ENCODE results near the gene RAD21L1. TPM values are rescaled to one million over a fixed set of nuclear protein-coding genes. Genes with fewer than 3 reads are reported as not detected.
A peak's percentile ranks its signal among the peaks of the same experiment; 100 is the strongest.

Gene RAD21L1
- total RNA-seq, 2 donors from 2014 or later, result 0.21 to 1.2 TPM

- H3K27me3 Mint-ChIP-seq (ENCODE audit: low read depth), result no peaks in the 10 kb centered on the region
- peaks cover 9% of the 10 kb centered on the region for H3K4me1 Mint-ChIP-seq (ENCODE audit: low read depth)
- no peak overlapping the region for H3K27ac Mint-ChIP-seq
- no peak for ATAC-seq (replicated peaks in 1 of 2)
- H3K4me3 Mint-ChIP-seq, result no peak overlapping the region
- no peaks in the 10 kb centered on the region for H3K36me3 Mint-ChIP-seq (ENCODE audit: insufficient read depth in 2 of 2)
- H3K9me3 Mint-ChIP-seq, result no peaks in the 10 kb centered on the region
- no peak for DNase-seq
Observed at GRCh38 chr20:1204113-1204512, 21.7 kb upstream of the RAD21L1 start.

GRCh38 chr20:1204576-1204975 lies 21.3 kb upstream of the RAD21L1 start:
- H3K27me3 Mint-ChIP-seq (ENCODE audit: low read depth), result no peaks in the 10 kb centered on the region
- H3K36me3 Mint-ChIP-seq (ENCODE audit: insufficient read depth in 2 of 2), result no peaks in the 10 kb centered on the region
- H3K4me3 Mint-ChIP-seq, result no peak overlapping the region
- ATAC-seq (replicated peaks in 1 of 2), result no peak
- no peak overlapping the region for H3K27ac Mint-ChIP-seq
- H3K4me1 Mint-ChIP-seq (ENCODE audit: low read depth), result peaks cover 9% of the 10 kb centered on the region
- no peaks in the 10 kb centered on the region for H3K9me3 Mint-ChIP-seq
- DNase-seq, result no peak

GRCh38 chr20:1205802-1206201 lies 20.0 kb upstream of the RAD21L1 start:
- Mint-ChIP-seq H3K36me3 (ENCODE audit: insufficient read depth in 2 of 2) (no peaks in the 10 kb centered on the region), H3K9me3 (no peaks in the 10 kb centered on the region), H3K4me3 (no peak overlapping the region), H3K4me1 (ENCODE audit: low read depth) (no peaks in the 10 kb centered on the region), H3K27ac (no peak overlapping the region), H3K27me3 (ENCODE audit: low read depth) (no peaks in the 10 kb centered on the region)
- DNase-seq (no peak), ATAC-seq (replicated peaks in 1 of 2) (no peak)

- H3K4me1 Mint-ChIP-seq (ENCODE audit: low read depth), result no peaks in the 10 kb centered on the region
- no peak overlapping the region for H3K4me3 Mint-ChIP-seq
- H3K9me3 Mint-ChIP-seq, result no peaks in the 10 kb centered on the region
- DNase-seq (no peak), ATAC-seq (replicated peaks in 1 of 2) (no peak)
- no peaks in the 10 kb centered on the region for H3K36me3 Mint-ChIP-seq (ENCODE audit: insufficient read depth in 2 of 2)
- peaks cover 2% of the 10 kb centered on the region for H3K27me3 Mint-ChIP-seq (ENCODE audit: low read depth)
- no peak overlapping the region for H3K27ac Mint-ChIP-seq
Observed at GRCh38 chr20:1206366-1207148, 19.3 kb upstream of the RAD21L1 start.

- H3K9me3 Mint-ChIP-seq, result no peaks in the 10 kb centered on the region
- H3K27me3 Mint-ChIP-seq (ENCODE audit: low read depth), result peaks cover 10% of the 10 kb centered on the region
- ATAC-seq (replicated peaks in 1 of 2) (no peak), DNase-seq (no peak)
- no peak overlapping the region for H3K27ac Mint-ChIP-seq
- no peak overlapping the region for H3K4me3 Mint-ChIP-seq
- H3K36me3 Mint-ChIP-seq (ENCODE audit: insufficient read depth in 2 of 2), result no peaks in the 10 kb centered on the region
- H3K4me1 Mint-ChIP-seq (ENCODE audit: low read depth), result peaks cover 3% of the 10 kb centered on the region
Observed at GRCh38 chr20:1207293-1207878, 18.5 kb upstream of the RAD21L1 start.

GRCh38 chr20:1209447-1210387 lies 16.1 kb upstream of the RAD21L1 start:
- peaks cover 22% of the 10 kb centered on the region for H3K4me1 Mint-ChIP-seq (ENCODE audit: low read depth)
- ATAC-seq (replicated peaks in 1 of 2), result peak; percentile 59 to 64
- no peaks in the 10 kb centered on the region for H3K36me3 Mint-ChIP-seq (ENCODE audit: insufficient read depth in 2 of 2)
- H3K4me3 Mint-ChIP-seq, result no peak overlapping the region
- no peaks in the 10 kb centered on the region for H3K9me3 Mint-ChIP-seq
- no peak for DNase-seq
- H3K27ac Mint-ChIP-seq, result no peak overlapping the region
- H3K27me3 Mint-ChIP-seq (ENCODE audit: low read depth), result peaks cover 14% of the 10 kb centered on the region

GRCh38 chr20:1210501-1210900 lies 15.3 kb upstream of the RAD21L1 start:
- Mint-ChIP-seq H3K4me3 (no peak overlapping the region), H3K27me3 (ENCODE audit: low read depth) (peaks cover 14% of the 10 kb centered on the region), H3K9me3 (no peaks in the 10 kb centered on the region), H3K36me3 (ENCODE audit: insufficient read depth in 2 of 2) (no peaks in the 10 kb centered on the region), H3K4me1 (ENCODE audit: low read depth) (peaks cover 30% of the 10 kb centered on the region), H3K27ac (no peak overlapping the region)
- ATAC-seq (replicated peaks in 1 of 2) (no peak), DNase-seq (no peak)

GRCh38 chr20:1212023-1212422 lies 13.8 kb upstream of the RAD21L1 start:
- H3K4me1 Mint-ChIP-seq (ENCODE audit: low read depth), result peaks cover 44% of the 10 kb centered on the region
- ATAC-seq (replicated peaks in 1 of 2) (no peak), DNase-seq (no peak)
- H3K4me3 Mint-ChIP-seq, result no peak overlapping the region
- H3K27ac Mint-ChIP-seq, result no peak overlapping the region
- no peaks in the 10 kb centered on the region for H3K9me3 Mint-ChIP-seq
- no peaks in the 10 kb centered on the region for H3K36me3 Mint-ChIP-seq (ENCODE audit: insufficient read depth in 2 of 2)
- peaks cover 14% of the 10 kb centered on the region for H3K27me3 Mint-ChIP-seq (ENCODE audit: low read depth)

- H3K4me1 Mint-ChIP-seq (ENCODE audit: low read depth), result peaks cover 44% of the 10 kb centered on the region
- ATAC-seq (replicated peaks in 1 of 2) (peak; percentile 66), DNase-seq (peak; percentile 74 to 78)
- no peaks in the 10 kb centered on the region for H3K36me3 Mint-ChIP-seq (ENCODE audit: insufficient read depth in 2 of 2)
- H3K9me3 Mint-ChIP-seq, result no peaks in the 10 kb centered on the region
- H3K27me3 Mint-ChIP-seq (ENCODE audit: low read depth), result peaks cover 14% of the 10 kb centered on the region
- no peak overlapping the region for H3K27ac Mint-ChIP-seq
- peak overlapping the region; percentile 2 to 23 for H3K4me3 Mint-ChIP-seq
Observed at GRCh38 chr20:1212607-1213396, 13.0 kb upstream of the RAD21L1 start.

- peaks cover 44% of the 10 kb centered on the region for H3K4me1 Mint-ChIP-seq (ENCODE audit: low read depth)
- peak overlapping the region; percentile 31 for H3K27ac Mint-ChIP-seq
- no peaks in the 10 kb centered on the region for H3K36me3 Mint-ChIP-seq (ENCODE audit: insufficient read depth in 2 of 2)
- no peaks in the 10 kb centered on the region for H3K9me3 Mint-ChIP-seq
- H3K4me3 Mint-ChIP-seq, result peak overlapping the region; percentile 76 to 82
- DNase-seq (peak in 1 of 2 donors; percentile 4), ATAC-seq (replicated peaks in 1 of 2) (peak; percentile 64 to 68)
- peaks cover 14% of the 10 kb centered on the region for H3K27me3 Mint-ChIP-seq (ENCODE audit: low read depth)
Observed at GRCh38 chr20:1214838-1215261, 11.0 kb upstream of the RAD21L1 start.

GRCh38 chr20:1215386-1216170 lies 10.3 kb upstream of the RAD21L1 start:
- ATAC-seq (replicated peaks in 1 of 2), result peak; percentile 90
- H3K36me3 Mint-ChIP-seq (ENCODE audit: insufficient read depth in 2 of 2), result no peaks in the 10 kb centered on the region
- peaks cover 44% of the 10 kb centered on the region for H3K4me1 Mint-ChIP-seq (ENCODE audit: low read depth)
- no peaks in the 10 kb centered on the region for H3K9me3 Mint-ChIP-seq
- H3K27me3 Mint-ChIP-seq (ENCODE audit: low read depth), result peaks cover 14% of the 10 kb centered on the region
- H3K4me3 Mint-ChIP-seq, result peak overlapping the region; percentile 76 to 82
- peak overlapping the region; percentile 85 for H3K27ac Mint-ChIP-seq
- peak; percentile 65 to 77 for DNase-seq
